Erythroblast (primary cell): ENCODE measurements around the gene GINS3.

Experiments
- GATA1 ChIP-seq: IDR thresholded peaks from 2 replicates; pipeline ENCODE4 v1.6.1; 2011; ENCODE audit warnings: low read depth, mild to moderate bottlenecking, control low read depth, low read length, moderate library complexity
- POLR2A ChIP-seq: IDR thresholded peaks from 2 replicates; pipeline ENCODE4 v1.6.1; 2011; ENCODE audit warnings: mild to moderate bottlenecking, low read length

DNA sequence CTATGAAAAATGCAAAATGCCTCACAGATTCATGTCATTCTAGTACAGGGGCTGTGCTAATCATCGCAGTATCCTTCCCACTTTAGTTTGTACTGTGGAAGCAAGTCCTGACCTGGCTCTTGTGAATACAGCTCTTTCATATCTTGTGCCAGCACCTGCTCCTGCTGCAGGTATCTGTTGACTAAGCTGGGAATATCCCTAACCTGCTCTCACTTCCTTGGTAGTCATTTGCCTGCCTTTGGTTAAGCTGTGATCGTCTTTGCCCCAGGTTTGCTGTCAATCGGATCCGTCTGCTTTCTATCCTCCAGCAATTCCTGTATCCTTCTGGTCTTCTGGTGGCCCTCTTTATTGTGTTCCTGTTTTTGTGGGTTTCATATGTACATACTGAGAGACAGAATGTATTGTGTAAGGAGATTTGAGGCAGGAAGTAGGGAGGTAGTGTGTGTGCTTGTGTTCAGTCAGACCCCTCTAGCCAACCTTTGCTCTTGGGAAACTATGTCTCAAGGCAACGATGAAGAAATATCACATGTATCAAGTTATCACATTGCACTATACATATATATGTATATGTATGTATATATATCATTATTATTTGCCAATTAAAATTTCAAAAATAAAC is 7.7 kb upstream of the GINS3 start:
- TF ChIP-seq POLR2A (no peak), GATA1 (no peak)
